Fibroblast of skin of left quadriceps (primary cell): ENCODE results near the gene LZTS3.
"Not testable (repeated sequence)": the region's sequence is repeated elsewhere in the genome, so short reads cannot be mapped to it uniquely, and the experiment has no call there.

ENCODE experiments used
- DNase-seq, 2 experiments: peaks; one replicate each; pipeline ENCODE4 v3.0.0-alpha.2; 2013; ENCODE audit warnings: low read depth in 2 of 2

The LZTS3 gene

GRCh38 chr20:3135507-3136070, 37.8 kb downstream of the LZTS3 start:
- no peak for DNase-seq

- DNase-seq, result no peak
Measured at GRCh38 chr20:3134151-3134550, 39.2 kb downstream of the LZTS3 start.

- DNase-seq, result no peak
Measured at GRCh38 chr20:3133155-3133554, 40.2 kb downstream of the LZTS3 start.

- DNase-seq, result no peak
Measured at GRCh38 chr20:3130051-3130600, 43.2 kb downstream of the LZTS3 start.

DNA sequence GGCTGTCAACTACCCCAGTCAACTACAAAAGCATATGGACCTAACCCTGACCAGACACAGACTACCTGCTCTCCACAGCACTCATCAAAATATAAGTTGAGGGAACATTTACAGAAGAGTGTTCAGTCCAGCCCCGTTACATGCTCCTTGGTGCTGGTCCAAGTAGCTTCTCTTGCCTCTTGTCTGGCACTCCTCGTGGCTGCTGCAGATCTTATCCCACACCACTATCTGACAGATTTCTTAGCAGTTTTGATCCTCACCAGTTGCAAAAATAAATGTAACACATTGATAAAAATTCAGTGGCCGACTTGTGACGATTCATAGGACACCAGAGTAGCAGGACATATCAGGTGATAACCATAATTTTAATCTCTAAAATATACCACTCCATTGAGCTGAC, 44.3 kb downstream of the LZTS3 start:
- DNase-seq, result no peak

DNA sequence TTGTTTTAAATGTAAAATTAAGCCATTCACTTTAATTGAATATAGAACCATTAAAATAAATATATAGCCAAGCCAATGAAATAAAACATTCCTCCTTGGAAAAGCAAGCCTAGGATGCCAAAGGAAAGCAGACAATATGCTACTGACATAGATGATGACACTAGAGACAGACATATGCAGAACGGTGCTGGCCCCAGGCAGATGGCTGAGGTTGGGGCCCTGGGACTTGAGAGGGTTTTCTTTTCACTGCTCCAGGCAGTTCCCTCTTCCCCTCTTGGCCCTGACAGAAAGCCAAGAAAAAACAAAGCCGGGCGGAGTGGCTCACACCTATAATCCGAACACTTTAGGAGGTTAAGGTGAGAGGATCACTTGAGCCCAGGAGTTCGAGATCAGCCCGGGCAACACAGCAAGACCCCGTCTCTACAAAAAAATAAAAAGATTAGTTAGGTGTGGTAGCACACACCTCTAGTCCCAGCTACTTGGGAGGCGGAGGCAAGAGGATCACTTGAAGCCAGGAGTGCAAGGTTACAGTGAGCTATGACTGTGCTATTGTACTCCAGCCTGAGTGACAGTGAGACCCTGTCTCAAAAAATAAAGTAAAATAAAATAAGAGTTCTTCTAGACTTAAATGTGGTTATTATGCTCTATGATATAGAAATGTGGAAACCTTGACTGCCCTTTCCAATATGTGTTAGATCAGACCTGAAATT, 44.9 kb downstream of the LZTS3 start:
- no peak for DNase-seq

GRCh38 chr20:3126527-3126859, 46.9 kb downstream of the LZTS3 start:
- DNase-seq, result no peak

DNA sequence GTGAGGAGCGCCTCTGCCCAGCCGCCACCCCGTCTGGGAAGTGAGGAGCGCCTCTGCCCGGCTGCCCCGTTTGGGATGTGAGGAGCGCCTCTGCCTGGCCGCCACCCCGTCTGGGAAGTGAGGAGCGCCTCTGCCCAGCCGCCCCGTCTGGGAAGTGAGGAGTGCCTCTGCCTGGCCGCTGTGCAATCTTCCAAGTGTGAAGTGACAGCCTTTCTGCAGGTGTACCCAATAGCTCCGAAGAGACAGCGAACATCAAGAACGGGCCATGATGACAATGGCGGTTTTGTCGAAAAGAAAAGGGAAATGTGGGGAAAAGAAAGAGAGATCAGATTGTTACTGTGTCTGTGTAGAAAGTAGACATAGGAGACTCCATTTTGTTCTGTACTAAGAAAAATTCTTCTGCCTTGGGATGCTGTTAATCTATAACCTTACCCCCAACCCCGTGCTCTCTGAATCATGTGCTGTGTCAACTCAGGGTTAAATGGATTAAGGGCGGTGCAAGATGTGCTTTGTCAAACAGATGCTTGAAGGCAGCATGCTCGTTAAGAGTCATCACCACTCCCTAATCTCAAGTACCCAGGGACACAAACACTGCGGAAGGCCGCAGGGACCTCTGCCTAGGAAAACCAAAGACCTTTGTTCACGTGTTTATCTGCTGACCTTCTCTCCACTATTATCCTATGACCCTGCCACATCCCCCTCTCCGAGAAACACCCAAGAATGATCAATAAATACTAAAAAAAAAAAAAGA, 47.4 kb downstream of the LZTS3 start:
- DNase-seq, result not testable (repeated sequence)

GRCh38 chr20:3124773-3125560, 48.4 kb downstream of the LZTS3 start:
- not testable (repeated sequence) for DNase-seq

DNA sequence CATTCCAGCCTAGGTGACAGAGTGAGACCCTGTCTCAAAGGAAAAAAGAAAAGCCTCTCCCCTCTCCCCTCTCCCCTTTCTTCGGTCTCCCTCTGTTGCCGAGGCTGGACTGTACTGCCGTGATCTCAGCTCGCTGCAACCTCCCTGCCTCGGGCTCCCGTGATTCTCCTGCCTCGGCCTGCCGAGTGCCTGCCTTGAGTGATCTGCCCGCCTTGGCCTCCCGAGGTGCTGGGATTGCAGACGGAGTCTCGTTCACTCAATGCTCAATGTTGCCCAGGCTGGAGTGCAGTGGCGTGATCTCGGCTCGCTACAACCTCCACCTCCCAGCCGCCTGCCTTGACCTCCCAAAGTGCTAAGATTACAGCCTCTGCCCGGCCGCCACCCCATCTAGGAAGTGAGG, 49.2 kb downstream of the LZTS3 start:
- not testable (repeated sequence) for DNase-seq

GRCh38 chr20:3123542-3123941, 49.8 kb downstream of the LZTS3 start:
- no peak for DNase-seq

DNA sequence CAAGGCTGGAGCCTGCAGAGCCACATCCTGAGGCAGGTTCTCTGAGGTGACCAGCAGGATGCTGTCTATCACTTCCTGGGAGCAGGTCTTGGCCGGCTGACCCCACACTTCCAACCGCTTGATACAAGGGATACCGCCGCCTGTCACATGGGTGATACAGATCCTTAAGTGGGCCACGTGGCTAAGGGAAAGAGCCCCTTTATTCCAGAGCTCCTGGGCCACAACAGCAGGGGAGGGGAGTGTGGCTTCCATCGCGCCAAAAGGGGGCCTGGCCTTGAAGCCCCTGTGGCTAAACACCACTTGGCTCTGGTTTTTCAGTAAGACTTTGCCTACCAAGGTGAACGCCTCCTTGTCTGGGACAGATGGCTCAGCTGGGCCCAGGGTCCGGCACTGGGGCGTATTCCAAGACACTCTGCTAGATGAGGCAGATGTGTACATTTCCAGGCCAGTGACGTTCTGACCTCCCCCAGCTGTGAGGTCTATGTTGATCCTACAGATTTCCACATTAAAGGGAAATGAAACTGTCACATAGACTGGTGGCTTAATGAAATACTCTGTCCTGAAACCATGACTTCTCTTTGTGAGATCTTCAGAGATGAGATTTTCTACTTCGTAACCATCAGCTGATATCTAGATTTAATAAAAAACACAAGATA, 51.3 kb downstream of the LZTS3 start:
- no peak for DNase-seq

- no peak for DNase-seq
Measured at GRCh38 chr20:3121271-3121911, 52.0 kb downstream of the LZTS3 start.

DNA sequence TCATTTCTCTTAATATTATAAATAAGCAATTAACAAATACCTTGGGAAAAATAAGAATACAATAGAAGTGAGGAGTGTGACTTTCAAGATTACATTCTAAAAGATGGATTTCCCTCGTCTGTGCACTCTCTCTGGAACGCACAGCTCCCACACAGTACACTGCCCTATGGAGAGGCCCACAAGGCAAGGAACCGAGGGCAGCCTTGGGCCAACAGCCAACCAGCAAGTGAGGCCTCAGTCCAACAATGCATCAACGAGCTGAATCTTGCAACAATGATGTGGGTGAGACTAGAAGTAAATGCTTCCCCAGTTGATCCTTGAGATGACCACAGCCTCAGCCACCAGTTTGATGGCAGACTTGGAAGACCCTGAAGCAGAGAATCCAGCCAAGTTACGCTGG, 54.3 kb downstream of the LZTS3 start:
- DNase-seq, result no peak

- peak; percentile 29 to 33 for DNase-seq
Measured at GRCh38 chr20:3117839-3118379, 55.4 kb downstream of the LZTS3 start.

GRCh38 chr20:3116341-3116740, 57.0 kb downstream of the LZTS3 start:
- no peak for DNase-seq

- DNase-seq, result peak; percentile 11 to 15
Measured at GRCh38 chr20:3115190-3116107, 57.9 kb downstream of the LZTS3 start.
